ENCODE measurements around the gene ASCC3.
A peak's percentile ranks its signal among the peaks of the same experiment; 100 is the strongest.
"Not testable (repeated sequence)": the region's sequence is repeated elsewhere in the genome, so short reads cannot be mapped to it uniquely, and the experiment has no call there.

The ASCC3 gene

GRCh38 chr6:100657678-100658330, 223.3 kb downstream of the ASCC3 start:
- DNase-seq, result peak; percentile 65

DNA sequence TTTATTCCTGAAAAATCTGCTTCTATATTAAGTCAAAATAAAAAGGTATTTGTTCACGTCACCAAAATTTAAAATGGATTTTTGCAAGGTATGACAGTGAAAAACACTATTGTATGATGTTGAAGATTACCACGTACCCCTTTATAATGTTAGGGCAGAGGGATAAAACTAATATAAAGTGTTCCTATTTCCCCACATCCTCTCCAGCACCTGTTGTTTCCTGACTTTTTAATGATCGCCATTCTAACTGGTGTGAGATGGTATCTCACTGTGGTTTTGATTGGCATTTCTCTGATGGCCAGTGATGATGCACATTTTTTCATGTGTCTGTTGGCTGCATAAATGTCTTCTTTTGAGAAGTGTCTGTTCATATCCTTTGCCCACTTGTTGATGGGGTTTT, 240.0 kb downstream of the ASCC3 start:
- not testable (repeated sequence) for DNase-seq

GRCh38 chr6:100633096-100633777, 247.9 kb downstream of the ASCC3 start:
- no peak for DNase-seq

DNA sequence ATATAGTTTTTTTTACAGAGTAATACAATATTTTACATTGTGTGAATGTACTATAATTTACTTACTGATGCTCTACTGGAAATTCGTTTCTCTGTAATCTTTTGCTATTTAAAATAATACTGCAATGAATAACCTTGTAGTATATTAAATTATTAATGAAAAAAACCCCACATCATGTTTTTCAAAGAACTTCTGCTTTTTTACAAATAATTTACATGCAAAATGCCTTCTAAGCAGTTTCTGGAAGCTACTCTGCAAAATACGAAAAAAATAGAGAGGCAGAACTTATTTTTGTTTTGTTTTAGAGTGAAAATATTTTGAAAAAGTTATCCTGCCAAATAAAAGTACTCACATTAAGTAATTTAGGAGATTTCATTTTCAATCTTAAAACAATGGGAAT, 250.6 kb downstream of the ASCC3 start:
- DNase-seq, result no peak

GRCh38 chr6:100627911-100628758, 253.0 kb downstream of the ASCC3 start:
- DNase-seq, result no peak

GRCh38 chr6:100626721-100627120, 254.4 kb downstream of the ASCC3 start:
- DNase-seq, result peak; percentile 46

GRCh38 chr6:100622907-100623692, 258.0 kb downstream of the ASCC3 start:
- no peak for DNase-seq

DNA sequence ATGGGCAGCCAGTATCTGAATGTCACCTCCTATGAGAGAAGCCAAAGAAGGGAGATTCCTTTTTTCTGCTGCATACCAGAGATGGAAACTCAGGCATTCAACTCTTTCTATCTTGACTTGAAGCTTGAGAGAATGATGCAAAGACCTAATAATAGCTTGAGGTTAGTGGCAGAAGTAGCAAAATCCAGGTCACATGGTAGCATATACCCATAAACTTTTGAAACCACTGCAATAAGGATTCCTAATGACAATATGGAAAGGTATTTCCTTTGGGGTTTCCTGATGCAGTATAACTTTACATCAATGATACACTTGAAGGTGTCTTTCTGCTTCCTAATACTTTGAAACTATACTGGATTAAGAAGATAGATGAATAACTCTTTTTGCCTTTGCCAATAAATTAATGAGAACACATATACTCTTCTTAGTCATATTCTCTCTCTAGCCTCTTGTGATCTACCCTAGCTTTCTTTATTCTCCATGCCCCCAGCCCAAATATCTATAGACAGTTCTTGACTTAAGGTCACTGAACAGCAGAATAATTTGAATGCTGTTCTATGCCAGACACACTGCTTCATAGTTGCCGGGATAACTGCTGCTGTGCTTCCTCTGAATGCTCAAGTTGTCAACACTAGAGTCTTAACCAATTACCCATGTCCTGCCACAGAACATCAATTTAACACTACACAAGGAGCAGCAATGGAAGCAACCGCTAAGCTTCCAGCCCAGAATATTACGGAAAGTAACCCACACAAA, 260.9 kb downstream of the ASCC3 start:
- DNase-seq, result no peak

DNA sequence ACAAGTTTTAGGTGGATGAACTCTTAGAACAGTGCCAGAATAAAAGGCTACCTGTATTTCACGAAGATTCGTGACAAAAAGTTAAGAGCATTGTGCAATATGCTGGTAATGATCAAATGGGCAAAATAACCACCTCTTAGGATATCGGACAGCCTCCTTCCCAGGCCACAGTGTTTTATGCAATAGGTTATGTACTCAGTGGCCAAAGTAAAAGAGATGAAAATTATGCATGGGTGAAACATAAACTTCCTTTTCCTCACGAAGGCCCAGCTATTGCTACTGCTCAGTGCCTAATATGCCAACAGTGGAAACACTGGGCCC, 262.8 kb downstream of the ASCC3 start:
- no peak for DNase-seq

- no peak for DNase-seq
Observed at GRCh38 chr6:100617633-100618350, 263.3 kb downstream of the ASCC3 start.

- DNase-seq, result no peak
Observed at GRCh38 chr6:100614933-100615332, 266.2 kb downstream of the ASCC3 start.

GRCh38 chr6:100614386-100614785, 266.7 kb downstream of the ASCC3 start:
- no peak for DNase-seq

GRCh38 chr6:100613656-100614055, 267.5 kb downstream of the ASCC3 start:
- no peak for DNase-seq

DNA sequence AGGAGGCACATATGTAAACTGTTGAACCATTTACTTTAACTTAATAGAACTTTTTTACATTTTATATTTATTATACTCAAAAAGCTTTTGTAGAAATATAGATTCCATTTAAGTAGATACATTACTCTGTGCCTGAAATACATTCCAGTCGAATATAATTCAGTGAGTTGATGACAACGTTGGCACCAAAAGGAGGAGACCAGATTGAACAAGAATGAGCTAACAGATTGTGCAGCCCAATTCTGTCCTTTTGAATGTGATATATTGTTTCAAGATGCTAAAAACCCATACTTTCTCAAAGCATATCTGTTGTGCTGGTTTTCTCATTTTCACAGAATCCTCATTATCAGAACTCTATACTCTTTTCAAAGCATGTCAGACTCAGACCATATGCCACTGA, 269.0 kb downstream of the ASCC3 start:
- no peak for DNase-seq

DNA sequence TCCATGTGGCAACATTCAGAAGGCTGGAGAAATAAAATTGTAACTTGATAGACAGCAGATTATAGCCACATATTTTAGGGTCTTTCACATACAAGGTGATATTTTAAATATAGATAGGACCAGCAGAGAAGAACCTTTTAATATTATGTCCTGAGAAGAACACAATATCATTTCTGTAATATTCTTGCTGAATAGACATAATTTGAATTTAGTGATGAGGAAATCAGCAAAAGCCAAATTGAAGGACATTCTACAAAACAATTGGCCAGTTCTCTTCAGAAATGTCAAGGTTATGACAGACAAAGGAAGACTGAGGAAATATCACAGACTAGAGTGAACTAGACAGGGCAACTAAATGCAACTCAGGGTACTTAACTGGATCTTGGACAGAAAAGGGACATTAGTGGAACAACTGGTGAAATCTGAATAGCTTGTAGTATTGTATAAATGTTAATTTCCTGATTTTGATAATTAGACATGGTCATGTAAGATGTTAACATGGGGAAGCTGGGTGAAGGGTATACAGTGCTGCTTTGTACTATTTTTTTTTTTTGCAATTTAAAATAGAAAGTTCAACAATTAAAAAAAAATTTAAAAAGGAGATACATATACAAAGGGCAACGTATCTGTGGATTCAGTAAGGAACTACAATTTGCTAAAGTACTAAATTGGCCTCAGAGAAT, 281.9 kb downstream of the ASCC3 start:
- DNase-seq, result no peak

DNA sequence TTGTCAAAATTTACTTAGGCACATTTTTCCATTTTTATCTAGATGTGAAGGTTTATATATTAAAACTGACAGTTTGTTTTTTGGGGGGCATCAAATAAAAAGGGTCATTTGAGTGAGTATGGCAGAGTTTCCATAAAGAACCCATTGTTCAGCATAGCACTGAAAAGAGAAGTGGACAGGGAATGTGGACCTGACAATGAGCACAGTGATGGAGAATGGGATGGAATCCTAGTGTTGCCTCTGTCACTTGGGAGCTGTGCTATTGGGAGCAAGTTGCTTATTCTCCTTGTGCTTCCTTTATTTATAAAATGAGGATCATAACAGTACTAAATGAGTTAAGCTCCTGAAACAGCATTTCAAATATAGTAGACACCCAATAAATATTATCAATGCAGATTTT, 285.7 kb downstream of the ASCC3 start:
- no peak for DNase-seq

- DNase-seq, result no peak
Observed at GRCh38 chr6:100593522-100593921, 287.6 kb downstream of the ASCC3 start.

DNA sequence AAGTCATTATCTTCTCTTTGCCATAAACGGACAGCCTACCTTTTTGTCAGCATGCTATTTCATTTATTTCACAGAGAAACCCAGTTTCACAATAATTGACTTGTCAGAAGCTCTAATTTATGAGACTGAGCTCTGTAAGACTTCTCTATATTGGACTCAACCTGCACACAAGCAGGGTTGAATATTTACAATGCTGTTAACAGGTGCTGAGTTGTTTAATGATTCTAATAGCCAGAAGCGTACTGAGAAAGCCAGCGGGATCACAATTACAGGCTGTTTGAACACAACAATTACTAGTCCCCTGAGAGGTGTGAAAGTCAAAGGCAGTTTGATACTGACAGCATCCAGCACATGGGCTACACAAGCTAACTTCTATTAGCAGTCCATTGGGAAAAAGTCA, 288.2 kb downstream of the ASCC3 start:
- DNase-seq, result peak; percentile 99

DNA sequence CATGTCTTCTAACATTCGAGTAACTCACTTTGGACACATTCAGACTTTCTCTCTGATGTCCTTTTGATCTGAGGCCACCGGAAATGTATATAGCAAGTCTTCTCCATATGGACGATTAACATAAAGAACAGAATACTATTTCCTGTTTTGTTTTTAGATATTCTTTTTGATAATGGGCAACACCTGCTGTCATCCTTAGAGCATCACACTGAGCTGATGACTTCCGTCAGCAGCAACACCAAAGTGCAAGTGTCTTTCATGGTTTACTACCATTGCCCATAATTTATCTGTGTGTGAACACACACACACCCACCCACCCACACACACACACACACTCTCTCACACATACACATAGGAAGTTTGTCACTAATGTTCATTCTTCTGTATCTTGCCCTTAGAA, 303.7 kb downstream of the ASCC3 start:
- no peak for DNase-seq

DNA sequence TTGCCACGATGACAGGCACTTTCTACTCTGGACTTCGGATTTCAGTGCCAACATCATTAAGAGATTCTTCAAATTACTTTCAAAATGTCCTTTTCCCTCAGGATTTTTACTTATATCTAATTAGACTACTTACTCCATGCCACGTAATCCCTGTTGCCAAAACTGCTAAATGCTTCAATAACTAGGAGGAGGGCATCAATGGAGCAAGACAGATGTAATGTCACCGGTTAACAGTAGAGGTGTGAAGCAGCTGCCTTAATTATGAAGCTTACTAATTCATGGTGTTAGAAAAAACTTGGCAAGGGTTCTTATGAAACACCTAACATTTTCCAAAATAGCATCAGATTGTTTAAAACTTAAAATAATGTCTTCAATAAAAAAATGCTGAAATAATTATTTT, 305.2 kb downstream of the ASCC3 start:
- DNase-seq, result no peak

- no peak for DNase-seq
Observed at GRCh38 chr6:100574836-100575235, 306.3 kb downstream of the ASCC3 start.
